ENCODE measurements around the gene LNPK. TPM values are rescaled to one million over a fixed set of nuclear protein-coding genes. Genes with fewer than 3 reads are reported as not detected.

LNPK gene
- total RNA-seq, 1 donor from 2014 or later: 78.2 TPM

DNA sequence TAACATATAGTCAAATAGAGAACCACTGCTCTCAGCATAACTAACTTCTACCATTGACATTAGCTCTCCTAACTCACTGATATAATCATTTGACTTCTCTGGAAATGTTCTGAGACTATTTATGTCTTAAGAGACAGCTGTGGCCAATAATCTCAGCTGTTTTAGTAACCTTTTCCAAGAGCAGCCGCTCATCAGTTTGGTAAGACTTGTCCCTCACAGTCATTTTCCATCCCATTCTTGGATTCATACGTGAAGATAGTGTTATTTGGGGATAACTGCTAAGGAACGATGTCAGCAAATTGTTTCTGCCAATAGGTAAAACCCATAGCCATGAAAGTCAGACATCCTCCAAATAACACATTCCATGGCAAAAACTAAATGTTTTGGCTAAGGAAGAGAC lies 127.8 kb downstream of the LNPK start:
- no peak overlapping the region for H3K27ac Mint-ChIP-seq (ENCODE audit: unreplicated experiment)
- no peak overlapping the region for H3K4me3 Mint-ChIP-seq (ENCODE audit: unreplicated experiment)
- no peaks in the 10 kb centered on the region for H3K36me3 Mint-ChIP-seq (ENCODE audit: unreplicated experiment)
- peaks cover 2% of the 10 kb centered on the region for H3K27me3 Mint-ChIP-seq (ENCODE audit: unreplicated experiment)
- peaks cover 10% of the 10 kb centered on the region for H3K4me1 Mint-ChIP-seq (ENCODE audit: low read depth, unreplicated experiment)
- TF ChIP-seq, protein P1, sequence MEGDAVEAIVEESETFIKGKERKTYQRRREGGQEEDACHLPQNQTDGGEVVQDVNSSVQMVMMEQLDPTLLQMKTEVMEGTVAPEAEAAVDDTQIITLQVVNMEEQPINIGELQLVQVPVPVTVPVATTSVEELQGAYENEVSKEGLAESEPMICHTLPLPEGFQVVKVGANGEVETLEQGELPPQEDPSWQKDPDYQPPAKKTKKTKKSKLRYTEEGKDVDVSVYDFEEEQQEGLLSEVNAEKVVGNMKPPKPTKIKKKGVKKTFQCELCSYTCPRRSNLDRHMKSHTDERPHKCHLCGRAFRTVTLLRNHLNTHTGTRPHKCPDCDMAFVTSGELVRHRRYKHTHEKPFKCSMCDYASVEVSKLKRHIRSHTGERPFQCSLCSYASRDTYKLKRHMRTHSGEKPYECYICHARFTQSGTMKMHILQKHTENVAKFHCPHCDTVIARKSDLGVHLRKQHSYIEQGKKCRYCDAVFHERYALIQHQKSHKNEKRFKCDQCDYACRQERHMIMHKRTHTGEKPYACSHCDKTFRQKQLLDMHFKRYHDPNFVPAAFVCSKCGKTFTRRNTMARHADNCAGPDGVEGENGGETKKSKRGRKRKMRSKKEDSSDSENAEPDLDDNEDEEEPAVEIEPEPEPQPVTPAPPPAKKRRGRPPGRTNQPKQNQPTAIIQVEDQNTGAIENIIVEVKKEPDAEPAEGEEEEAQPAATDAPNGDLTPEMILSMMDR (IDR thresholded peaks at IDR 0.05; ENCODE audit: partially characterized antibody, unreplicated experiment): no peak
- peaks cover 2% of the 10 kb centered on the region for H3K9me3 Mint-ChIP-seq (ENCODE audit: unreplicated experiment)
- no peak for DNase-seq

Other genes with a start within 250 kb of the LNPK start
- gene EVX2, start 81.7 kb upstream of the LNPK start, total RNA-seq (ENCODE audit: unreplicated experiment): 0.76 TPM
- 0.17 TPM for gene HOXD13, start 90.5 kb upstream of the LNPK start, total RNA-seq (ENCODE audit: unreplicated experiment)
- gene HOXD12, start 97.5 kb upstream of the LNPK start, total RNA-seq (ENCODE audit: unreplicated experiment): not detected
- not detected for gene HOXD11, start 105.0 kb upstream of the LNPK start, total RNA-seq (ENCODE audit: unreplicated experiment)
- gene HOXD10, start 114.5 kb upstream of the LNPK start, total RNA-seq (ENCODE audit: unreplicated experiment): not detected
- gene HOXD9, start 120.5 kb upstream of the LNPK start, total RNA-seq (ENCODE audit: unreplicated experiment): 0.44 TPM
- gene HOXD8, start 127.4 kb upstream of the LNPK start, total RNA-seq (ENCODE audit: unreplicated experiment): 0.27 TPM
- not detected for gene HOXD4, start 149.3 kb upstream of the LNPK start, total RNA-seq (ENCODE audit: unreplicated experiment)
- gene HOXD3, start 155.0 kb upstream of the LNPK start, total RNA-seq (ENCODE audit: unreplicated experiment): not detected
- not detected for gene HOXD1, start 186.4 kb upstream of the LNPK start, total RNA-seq (ENCODE audit: unreplicated experiment)

Data from glutamatergic neuron (in vitro differentiated cells).